Activated gamma-delta T cell treated with Interleukin-2 at 50 U/mL for 16 hours (primary cell): Measurements from ENCODE around the gene CKMT1B.
"Not testable (repeated sequence)": the region's sequence is repeated elsewhere in the genome, so short reads cannot be mapped to it uniquely, and the experiment has no call there.

ENCODE experiments used
- DNase-seq: peaks from one replicate; pipeline ENCODE4 v3.0.0-alpha.2; 2020

CKMT1B gene

DNA sequence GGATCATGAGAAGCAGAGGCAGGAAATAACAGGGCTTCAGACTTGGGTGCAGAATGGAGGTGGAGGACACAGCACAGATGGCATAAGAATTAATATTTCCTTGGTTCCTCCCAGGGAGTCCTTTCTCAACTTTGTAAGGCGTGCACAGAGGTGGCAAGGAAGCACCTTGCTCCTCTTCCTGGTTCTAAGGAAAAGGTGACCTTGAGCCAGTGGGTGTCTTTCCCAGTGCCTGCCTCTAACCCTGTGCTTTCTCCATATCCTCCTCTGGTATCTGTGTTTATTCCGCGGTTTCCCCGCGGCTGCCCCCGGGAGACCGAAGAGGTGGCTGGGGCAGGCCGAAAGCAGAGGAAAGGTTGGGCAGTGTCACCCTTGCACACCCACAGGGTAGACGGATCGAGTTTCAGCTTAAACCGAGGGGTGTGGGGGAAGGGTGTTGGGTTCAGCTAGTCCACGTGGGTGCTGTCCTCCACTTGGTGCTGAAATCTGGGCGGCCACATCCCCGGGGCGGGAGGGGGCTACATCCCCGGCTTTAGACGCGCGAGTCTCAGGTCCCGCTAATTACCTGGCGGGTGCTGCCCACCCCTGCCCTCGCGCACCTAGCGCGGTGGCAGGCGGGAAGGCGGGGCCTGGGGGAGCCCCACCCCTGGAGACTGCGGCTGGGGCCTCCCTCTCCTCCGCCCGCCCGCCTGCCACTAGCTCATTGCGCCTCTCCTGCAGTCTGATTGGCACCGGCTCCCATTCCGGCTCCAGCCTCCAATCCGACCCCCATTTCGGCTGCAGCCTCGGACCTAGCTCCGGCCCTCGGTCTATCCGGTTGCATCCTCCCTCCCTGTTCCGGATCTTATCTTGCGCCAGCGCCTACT lies at the start of gene CKMT1B:
Gene CKMT1B (plus strand): TSS at position 700 of the 863 bp plus-strand sequence. CDS start 192 bp downstream, outside the sequence.
- DNase-seq, result not testable (repeated sequence)

DNA sequence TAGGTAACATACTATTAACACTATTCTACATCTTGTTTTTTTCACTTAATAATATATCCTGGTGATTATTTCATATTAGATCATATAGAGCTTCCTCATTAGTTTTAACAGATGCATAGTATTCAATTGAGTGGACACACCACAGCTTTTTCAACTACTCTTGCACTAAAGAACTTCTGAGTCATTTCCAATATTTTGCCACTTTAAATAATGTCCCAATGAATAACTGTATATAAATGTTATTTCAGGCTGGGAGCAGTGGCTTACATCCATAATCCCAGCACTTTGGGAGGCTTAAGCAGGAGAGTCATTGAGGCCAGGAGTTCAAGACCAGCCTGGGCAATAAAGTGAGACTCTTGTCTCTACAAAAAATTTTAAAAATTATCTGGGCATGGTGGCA lies 49.6 kb upstream of the CKMT1B start:
- no peak for DNase-seq

DNA sequence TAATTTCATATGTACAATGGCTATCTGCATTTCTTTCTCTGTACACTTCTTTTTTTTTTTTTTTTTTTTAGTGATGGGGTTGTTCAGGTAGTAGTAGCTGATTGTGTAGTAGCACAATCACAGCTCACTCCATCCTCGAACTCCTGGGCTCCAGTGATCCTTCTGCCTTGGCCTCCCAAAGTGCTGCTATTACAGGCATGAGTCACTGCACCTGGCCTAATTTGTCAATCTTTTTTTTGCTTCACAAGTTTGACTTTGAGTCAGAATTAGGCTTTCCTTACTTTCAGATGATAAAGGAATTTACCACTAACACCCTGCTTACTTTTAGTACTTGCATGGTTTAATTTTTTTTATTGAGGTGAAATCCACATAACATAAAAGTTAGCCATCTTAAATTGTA lies 48.4 kb upstream of the CKMT1B start:
- DNase-seq, result no peak

GRCh38 chr15:43547539-43547938 lies 46.3 kb upstream of the CKMT1B start:
- DNase-seq, result no peak

DNA sequence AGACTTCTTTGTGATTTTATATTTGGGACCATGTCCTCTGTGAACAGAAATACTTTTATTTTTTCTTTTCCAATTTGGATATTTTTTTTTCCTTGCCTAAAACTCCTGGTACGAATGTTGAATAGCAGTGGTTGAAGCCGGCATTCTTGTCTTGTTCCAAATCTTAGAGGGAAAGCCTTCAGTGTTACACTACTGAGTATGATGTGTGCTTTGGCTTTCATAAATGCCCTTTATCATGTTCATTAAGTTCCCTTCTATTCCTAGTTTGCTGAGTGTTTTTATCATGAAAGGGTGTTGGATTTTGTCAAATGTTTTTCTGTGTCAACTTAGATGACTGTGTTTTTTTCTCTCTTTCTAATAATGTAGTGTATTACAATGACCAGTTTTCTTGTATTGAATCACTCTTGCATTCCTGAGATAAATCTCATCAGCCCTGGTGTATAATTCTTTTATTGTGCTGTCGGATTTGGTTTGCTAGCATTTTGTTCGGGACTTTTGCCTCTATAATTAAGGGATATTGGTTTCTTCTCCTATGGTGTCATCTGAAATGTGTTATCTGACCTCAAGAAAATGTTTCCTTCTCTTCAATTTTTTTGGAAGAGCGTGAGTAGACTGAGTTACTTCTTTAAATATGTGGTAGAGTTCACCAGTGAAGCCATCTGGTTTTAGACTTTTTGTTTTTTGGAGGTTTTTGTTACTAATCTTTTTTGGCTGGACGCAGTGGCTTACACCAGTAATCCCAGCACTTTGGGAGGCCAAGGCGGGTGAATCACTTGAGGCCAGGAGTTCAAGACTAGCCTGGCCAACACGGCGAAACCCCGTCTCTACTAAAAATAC lies 43.1 kb upstream of the CKMT1B start:
- no peak for DNase-seq

DNA sequence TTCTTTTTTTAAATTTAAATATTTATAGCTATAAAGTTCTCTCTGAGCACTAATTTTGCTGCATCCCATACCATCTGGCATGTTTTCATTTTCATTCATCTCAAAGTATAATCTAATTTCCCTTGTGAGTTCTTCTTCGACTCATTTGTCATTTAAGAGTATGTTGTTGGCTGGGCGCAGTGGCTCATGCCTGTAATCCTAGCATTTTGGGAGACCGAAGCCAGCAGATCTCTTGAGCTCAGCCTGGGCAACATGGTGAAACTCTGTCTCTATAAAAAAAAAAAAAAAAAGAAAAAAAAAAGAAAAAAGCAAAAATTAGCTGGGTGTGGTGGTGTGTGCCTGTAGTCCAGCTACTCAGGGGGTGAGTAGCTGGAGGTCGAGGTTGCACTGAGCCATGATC lies 41.6 kb upstream of the CKMT1B start:
- DNase-seq, result no peak

DNA sequence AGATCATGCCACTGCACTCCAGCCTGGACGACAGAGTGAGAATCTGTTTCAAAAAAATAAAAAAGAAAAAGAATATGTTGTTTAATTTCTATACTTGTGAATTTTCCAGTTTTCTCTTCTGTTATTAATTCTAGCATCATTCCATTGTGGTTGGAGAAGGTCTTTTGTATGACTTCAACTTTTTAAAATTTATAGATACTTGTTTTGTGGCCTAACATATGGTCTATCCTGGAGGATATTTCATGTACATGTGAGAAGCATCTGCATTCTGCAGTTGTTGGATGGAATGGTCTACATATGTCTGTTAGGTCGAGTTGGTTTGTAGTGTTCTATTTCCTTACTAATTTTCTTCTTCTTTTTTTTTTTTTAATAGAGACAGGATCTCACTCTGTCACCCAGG lies 40.8 kb upstream of the CKMT1B start:
- DNase-seq, result no peak

DNA sequence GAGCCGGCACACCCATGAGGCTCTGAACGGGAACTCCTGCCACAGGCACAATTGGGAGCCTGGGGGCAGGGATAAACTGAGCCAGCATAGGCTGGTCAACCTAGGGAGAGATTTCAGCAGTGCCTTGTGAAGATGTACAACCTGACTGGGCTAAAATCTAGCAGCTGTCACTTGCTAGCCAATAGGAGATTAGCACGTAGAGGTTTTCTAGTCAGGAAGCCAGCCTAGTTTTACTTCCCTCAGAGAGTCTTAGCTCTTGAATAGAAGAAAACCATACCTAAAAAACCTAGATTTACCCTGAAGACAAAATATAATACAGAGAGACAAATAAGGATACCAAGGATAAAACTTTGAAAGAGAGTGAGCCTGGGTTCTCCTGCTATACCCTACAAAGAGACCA lies 31.1 kb upstream of the CKMT1B start:
- DNase-seq, result not testable (repeated sequence)

DNA sequence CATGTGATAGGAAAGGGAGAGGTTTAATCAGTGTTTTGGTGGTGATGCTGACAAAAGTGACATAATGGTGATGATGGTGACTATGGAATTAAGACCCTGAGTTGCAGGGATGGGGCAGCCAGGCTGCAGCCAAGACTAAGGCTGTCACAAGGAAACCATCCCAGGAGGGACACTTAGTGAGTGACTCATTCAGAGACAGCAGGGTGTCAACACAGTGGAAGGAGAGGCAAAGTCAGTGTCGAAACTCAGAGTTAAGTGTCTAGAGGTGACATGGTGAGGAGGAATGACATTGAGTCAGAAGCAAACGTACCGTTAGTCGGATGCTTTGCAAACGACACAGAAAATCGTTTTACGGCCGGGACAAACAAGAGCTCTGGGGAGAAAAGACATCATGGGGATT lies 30.0 kb upstream of the CKMT1B start:
- not testable (repeated sequence) for DNase-seq

DNA sequence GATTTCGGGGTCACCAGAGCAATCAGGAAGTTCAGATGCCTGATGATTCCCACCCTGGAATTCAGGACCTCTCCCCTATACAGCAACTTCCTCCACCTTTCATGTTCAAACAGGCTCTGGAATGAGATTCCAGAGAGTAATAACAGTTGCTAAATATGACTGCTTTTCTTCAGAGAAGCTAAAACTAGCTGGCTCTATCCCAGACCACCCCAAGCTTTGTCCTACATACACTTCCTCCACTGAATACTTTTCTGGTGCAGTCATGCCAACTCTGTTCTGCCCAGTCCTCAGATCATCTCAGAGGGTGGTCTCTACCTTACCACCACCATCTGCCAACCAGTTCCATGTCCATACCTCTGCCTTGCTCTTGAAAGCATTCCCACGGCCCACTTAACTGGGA lies 27.2 kb upstream of the CKMT1B start:
- DNase-seq, result not testable (repeated sequence)

- not testable (repeated sequence) for DNase-seq
Observed at GRCh38 chr15:43574607-43575006, 19.2 kb upstream of the CKMT1B start.

- DNase-seq, result not testable (repeated sequence)
Observed at GRCh38 chr15:43589778-43590466, 3.9 kb upstream of the CKMT1B start, which contains the start of gene PPIP5K1. Gene PPIP5K1 (minus strand): TSS chr15:43590208. CDS start chr15:43584504, 5,704 bp downstream.

DNA sequence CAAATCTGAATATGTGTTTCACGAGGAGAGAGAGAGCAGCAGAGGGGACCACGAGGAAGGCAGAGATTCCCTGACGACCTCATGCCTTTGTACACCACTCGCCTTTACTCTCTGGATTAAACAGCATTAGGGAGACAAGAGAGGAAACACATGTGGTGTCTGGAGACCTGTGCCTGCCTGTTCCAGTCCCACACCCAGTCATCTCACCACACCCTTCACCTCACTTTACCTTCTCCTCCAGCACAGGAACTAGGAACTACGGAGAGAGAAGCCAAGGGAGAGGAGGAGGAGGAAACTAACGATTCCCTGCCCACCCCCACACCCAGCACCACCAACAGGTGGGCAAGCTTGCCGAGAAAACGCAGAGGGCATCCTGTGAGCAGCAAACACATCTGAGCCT lies 986 bp upstream of the CKMT1B start:
- not testable (repeated sequence) for DNase-seq

DNA sequence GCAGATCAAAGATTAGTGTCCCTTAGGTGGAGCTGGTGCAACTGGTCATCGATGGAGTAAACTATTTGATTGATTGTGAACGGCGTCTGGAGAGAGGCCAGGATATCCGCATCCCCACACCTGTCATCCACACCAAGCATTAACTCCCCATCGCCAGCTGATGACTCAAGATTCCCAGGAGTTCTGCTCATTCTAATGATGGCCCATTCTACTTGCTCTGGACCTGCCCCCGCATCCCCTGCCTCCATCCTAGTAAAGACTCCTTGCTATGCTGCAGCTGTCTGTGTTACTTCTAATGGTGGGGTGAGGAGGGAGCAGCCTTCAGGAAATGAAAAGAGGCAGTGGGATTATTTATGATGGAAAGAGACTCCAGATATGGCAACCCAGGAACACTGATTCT lies 5.3 kb downstream of the CKMT1B start:
- DNase-seq, result not testable (repeated sequence)

GRCh38 chr15:43600200-43600599 lies 6.4 kb downstream of the CKMT1B start:
- DNase-seq, result not testable (repeated sequence)

DNA sequence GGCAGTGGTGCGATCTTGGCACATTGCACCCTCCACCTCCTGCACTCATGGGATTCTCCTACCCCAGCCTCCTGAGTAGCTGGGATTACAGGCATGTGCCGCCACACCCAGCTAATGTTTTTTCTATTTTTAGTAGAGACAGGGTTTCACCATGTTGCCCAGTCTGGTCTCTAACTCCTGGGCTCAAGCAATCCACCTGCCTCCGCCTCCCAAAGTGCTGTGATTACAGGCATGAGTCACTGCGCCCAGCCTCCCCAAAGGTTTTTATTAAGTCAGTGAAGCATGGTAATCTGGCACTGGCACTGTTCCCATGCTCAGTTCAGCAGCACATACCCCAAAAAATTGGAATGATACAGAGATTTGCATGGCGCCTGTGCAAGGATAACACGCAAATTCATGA lies 8.4 kb downstream of the CKMT1B start:
- DNase-seq, result not testable (repeated sequence)

GRCh38 chr15:43617750-43618149 lies 23.9 kb downstream of the CKMT1B start:
- DNase-seq, result not testable (repeated sequence)

DNA sequence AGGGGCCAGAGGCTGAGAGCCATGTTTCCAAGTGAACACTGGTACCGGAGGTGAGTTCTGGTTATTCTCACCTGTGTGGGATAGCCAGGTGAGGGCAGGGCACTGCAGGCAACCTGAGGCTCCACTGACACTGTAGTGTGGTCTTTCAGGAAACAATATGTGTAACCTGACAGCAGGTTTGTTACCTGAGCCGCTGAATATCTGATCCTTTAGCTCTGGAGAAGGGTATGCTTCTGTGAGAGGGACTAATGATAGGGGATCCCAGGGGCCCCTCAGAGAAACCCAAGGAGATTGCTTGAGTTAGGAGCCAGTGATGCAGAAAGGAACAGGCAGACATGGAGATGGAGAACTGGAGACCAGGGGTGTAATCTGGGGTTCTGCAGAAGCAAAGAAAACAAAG lies 24.9 kb downstream of the CKMT1B start, which contains the start of gene STRC:
Gene STRC (minus strand): TSS at position 101 of the 400 bp plus-strand sequence. CDS start 78 bp downstream, at position 23.
- not testable (repeated sequence) for DNase-seq

DNA sequence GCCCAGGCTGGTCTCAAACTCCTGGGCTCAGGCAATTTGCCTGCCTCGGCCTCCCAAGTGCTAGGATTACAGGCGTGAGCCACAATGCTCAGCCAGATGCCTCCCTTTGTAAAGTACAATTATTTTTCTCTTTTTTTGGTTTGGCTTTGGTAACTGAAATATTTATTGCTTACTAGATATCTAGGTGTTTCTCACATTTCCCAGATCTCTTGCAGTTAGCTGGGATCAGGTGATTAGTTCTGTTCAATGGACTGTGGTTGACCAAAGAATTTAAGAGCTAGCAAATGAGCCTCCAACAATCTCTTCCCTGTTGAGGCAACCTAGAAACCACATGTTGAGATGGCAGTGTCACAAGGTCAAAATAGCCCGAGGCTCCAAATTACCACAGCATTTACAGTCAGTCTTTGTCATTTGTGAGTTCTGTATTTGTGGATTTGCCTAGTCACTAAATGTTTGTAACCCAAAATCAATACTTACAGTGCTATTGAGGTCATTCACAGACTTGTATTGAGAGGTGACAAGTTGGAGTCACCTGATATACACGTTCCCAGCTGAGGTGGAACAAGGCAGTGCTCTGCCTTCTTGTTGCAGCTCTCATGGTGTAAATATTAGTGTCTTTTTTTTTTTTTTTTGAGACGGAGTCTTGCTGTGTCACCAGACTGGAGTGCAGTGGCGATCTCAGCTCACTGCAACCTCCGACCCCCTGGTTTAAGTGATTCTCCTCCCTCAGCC lies 28.4 kb downstream of the CKMT1B start:
- not testable (repeated sequence) for DNase-seq

GRCh38 chr15:43625106-43625505 lies 31.3 kb downstream of the CKMT1B start:
- no peak for DNase-seq

- DNase-seq, result not testable (repeated sequence)
Observed at GRCh38 chr15:43626937-43627336, 33.1 kb downstream of the CKMT1B start.
